ENCODE measurements around the gene S100A16. TPM values are rescaled to one million over a fixed set of nuclear protein-coding genes. Genes with fewer than 3 reads are reported as not detected.

Gene S100A16
- total and polyA plus RNA-seq, 9 of the 15 experiments (the other 6 are each of a cell fraction or from before 2014, with no cell fraction given), result 1.6 to 6.9 (median 4.3) TPM

- TF ChIP-seq POLR3A (IDR thresholded peaks at IDR 0.05; ENCODE audit: borderline replicate concordance, extremely low read depth, insufficient read depth, insufficient read length) (no peak), MCM7 (IDR thresholded peaks at IDR 0.05) (no peak), KHSRP (IDR thresholded peaks at IDR 0.05) (no peak), SP1 (CRISPR knock-in tag; IDR thresholded peaks at IDR 0.05) (peak; percentile 83), KAT8 (IDR thresholded peaks at IDR 0.05; ENCODE audit: low read depth) (no peak), KLF16 (IDR thresholded peaks at IDR 0.05) (no peak; the same call in 1 of the 2 replicates), EP300 (IDR thresholded peaks at IDR 0.05; ENCODE audit: low read length) (peak; percentile 31; the same call in 1 of the 2 replicates), NKRF (IDR thresholded peaks at IDR 0.05; ENCODE audit: borderline replicate concordance) (no peak; the same call in 1 of the 2 replicates), MEIS2 (IDR thresholded peaks at IDR 0.05; ENCODE audit: partially characterized antibody) (peak; percentile 31), NR0B1 (IDR thresholded peaks at IDR 0.05; ENCODE audit: partially characterized antibody) (no peak), ZC3H4 (CRISPR knock-in tag; IDR thresholded peaks at IDR 0.05; ENCODE audit: borderline replicate concordance) (no peak), USF1 (CRISPR knock-in tag; IDR thresholded peaks at IDR 0.05) (no peak), ZNF76 (CRISPR knock-in tag; IDR thresholded peaks at IDR 0.05; ENCODE audit: borderline replicate concordance) (no peak), ETS1 (conservative IDR thresholded peaks at IDR 0.05; ENCODE audit: control insufficient read depth, low read depth, low read length) (0 out of 2 replicates have a peak, but pooled peaks have one; percentile 26), MYC (IDR thresholded peaks at IDR 0.05; ENCODE audit: low read depth, low read length) (no peak), MYC (CRISPR knock-in tag; IDR thresholded peaks at IDR 0.05; ENCODE audit: borderline replicate concordance, low read depth) (0 out of 2 replicates have a peak, but pooled peaks have one; percentile 47), CREB3L1 (IDR thresholded peaks at IDR 0.05; ENCODE audit: borderline replicate concordance, low read depth) (no peak)
Measured at GRCh38 chr1:153626904-153627714, 14.2 kb upstream of the S100A16 start, which contains the start of gene S100A13 (continued).

Measured in K562 (cell line).